GM23338 (cell line): ENCODE results near the gene ITIH3. TPM values are rescaled to one million over a fixed set of nuclear protein-coding genes. Genes with fewer than 3 reads are reported as not detected.

ENCODE experiments used
- ATAC-seq: fragments of 200-7000 bp; cut with Tn5 transposase; 3 replicates; pipeline ENCODE4 v1.9.1; 2020
- DNase-seq: peaks from one replicate; pipeline ENCODE4 v3.0.0-alpha.2; 2015; ENCODE audit warnings: low spot score
- H2AFZ ChIP-seq: fragments of 200-600 bp; sonication (generic); 2 replicates; pipeline ENCODE4 v1.8.0; 2016; ENCODE audit warnings: antibody characterized with exemption, mild to moderate bottlenecking, moderate library complexity
- H3F3A ChIP-seq: fragments of 200-600 bp; sonication (generic); replicated peaks from 2 replicates; pipeline ENCODE4 v1.8.0; 2017; ENCODE audit warnings: antibody characterized with exemption, mixed run types, low read depth
- H3K27ac ChIP-seq: fragments of 200-600 bp; sonication (generic); 2 replicates; pipeline ENCODE4 v1.6.1; 2016; ENCODE audit warnings: low read depth
- H3K27me3 ChIP-seq: fragments of 200-600 bp; sonication (generic); 2 replicates; pipeline ENCODE4 v1.8.0; 2016; ENCODE audit warnings: mild to moderate bottlenecking, mixed run types, moderate library complexity; ENCODE audit not compliant: insufficient read depth
- H3K36me3 ChIP-seq: fragments of 200-600 bp; sonication (generic); 2 replicates; pipeline ENCODE4 v1.8.0; 2016; ENCODE audit warnings: mild to moderate bottlenecking; ENCODE audit not compliant: insufficient read depth
- H3K4me1 ChIP-seq: fragments of 200-600 bp; sonication (generic); 2 replicates; pipeline ENCODE4 v1.8.0; 2016; ENCODE audit warnings: mild to moderate bottlenecking, moderate library complexity; ENCODE audit not compliant: insufficient read depth
- H3K4me2 ChIP-seq: fragments of 200-600 bp; sonication (generic); 2 replicates; pipeline ENCODE4 v1.7.1; 2017; ENCODE audit warnings: mixed run types
- H3K4me3 ChIP-seq: fragments of 200-600 bp; sonication (generic); 2 replicates; pipeline ENCODE4 v1.6.1; 2016; ENCODE audit warnings: mixed run types
- H3K79me2 ChIP-seq: fragments of 200-600 bp; sonication (generic); replicated peaks from 2 replicates; pipeline ENCODE4 v1.8.0; 2017; ENCODE audit warnings: mild to moderate bottlenecking; ENCODE audit not compliant: insufficient read depth
- H3K9me2 ChIP-seq: fragments of 200-600 bp; sonication (generic); 2 replicates; pipeline ENCODE4 v1.8.0; 2017; ENCODE audit not compliant: insufficient read depth
- H4K20me1 ChIP-seq: fragments of 200-600 bp; sonication (generic); replicated peaks from 2 replicates; pipeline ENCODE4 v1.8.0; 2017; ENCODE audit warnings: mild to moderate bottlenecking; ENCODE audit not compliant: insufficient read depth
- H3K27ac Mint-ChIP-seq: 2 replicates; pipeline ENCODE4 v1.8.0; 2020; ENCODE audit warnings: inconsistent platforms, mild to moderate bottlenecking, moderate library complexity, mixed read lengths
- H3K27me3 Mint-ChIP-seq: 3 replicates; pipeline ENCODE4 v1.8.0; 2022; ENCODE audit warnings: low read depth, mild to moderate bottlenecking, moderate library complexity, mixed read lengths, inconsistent platforms; ENCODE audit not compliant: insufficient read depth, poor library complexity
- H3K36me3 Mint-ChIP-seq: 3 replicates; pipeline ENCODE4 v1.8.0; 2021; ENCODE audit warnings: low read depth, mild to moderate bottlenecking, inconsistent platforms, moderate library complexity, mixed read lengths
- H3K4me1 Mint-ChIP-seq: 3 replicates; pipeline ENCODE4 v1.8.0; 2020; ENCODE audit warnings: mild to moderate bottlenecking, inconsistent platforms, mixed read lengths
- H3K4me3 Mint-ChIP-seq: 3 replicates; pipeline ENCODE4 v1.8.0; 2021; ENCODE audit warnings: moderate library complexity, mild to moderate bottlenecking, inconsistent platforms, mixed read lengths
- H3K9me3 Mint-ChIP-seq: 3 replicates; pipeline ENCODE4 v1.8.0; 2020; ENCODE audit warnings: moderate library complexity, mild to moderate bottlenecking, inconsistent platforms, mixed read lengths
- CREB1 ChIP-seq: fragments of 250-450 bp; sonication (Bioruptor Pico); IDR thresholded peaks from 2 replicates; pipeline ENCODE4 v1.5.0; 2020; ENCODE audit warnings: low read depth, mild to moderate bottlenecking, moderate library complexity
- CTCF ChIP-seq, 2 experiments: fragments of 200-600 bp in 1 of 2; sonication (generic) in 1 of 2; conservative IDR thresholded peaks; 2 replicates each; pipeline versions ENCODE4 v1.5.1 to v1.6.1; 2016 to 2017; ENCODE audit warnings: antibody characterized with exemption in 2 of 2, low read depth in 2 of 2, mild to moderate bottlenecking in 2 of 2, moderate library complexity in 1 of 2
- ETS1 ChIP-seq: IDR thresholded peaks from 2 replicates; pipeline ENCODE4 v1.6.1; 2016; ENCODE audit warnings: antibody characterized with exemption
- EZH2phosphoT487 ChIP-seq: fragments of 200-600 bp; sonication (generic); IDR thresholded peaks from one replicate; pipeline ENCODE4 v1.8.1; 2018; ENCODE audit warnings: antibody characterized with exemption; ENCODE audit not compliant: unreplicated experiment
- JUNB ChIP-seq: IDR thresholded peaks from one replicate; pipeline ENCODE4 v1.6.1; 2016; ENCODE audit warnings: antibody characterized with exemption; ENCODE audit not compliant: unreplicated experiment
- REST ChIP-seq: IDR thresholded peaks from one replicate; pipeline ENCODE4 v1.6.1; 2018; ENCODE audit warnings: antibody characterized with exemption; ENCODE audit not compliant: unreplicated experiment
- STAT1 ChIP-seq: IDR thresholded peaks from one replicate; pipeline ENCODE4 v1.6.1; 2016; ENCODE audit warnings: antibody characterized with exemption; ENCODE audit not compliant: unreplicated experiment
- ZNF114 ChIP-seq: fragments of 250-450 bp; sonication (Bioruptor Pico); IDR thresholded peaks from 2 replicates; pipeline ENCODE4 v1.5.0; 2020; ENCODE audit warnings: mild to moderate bottlenecking, moderate library complexity
- ZNF331 ChIP-seq: fragments of 250-450 bp; sonication (Bioruptor Pico); IDR thresholded peaks from 2 replicates; pipeline ENCODE4 v1.5.0; 2020; ENCODE audit warnings: low read depth, mild to moderate bottlenecking, moderate library complexity
- polyA plus RNA-seq: library from polyadenylated mRNA; unstranded; fragments of >200 nt; fragmentation: Nextera tagmentation; extraction: Ambion mirVana; gene quantifications from 2 replicates; pipeline ENCODE4 v1.2.1, GENCODE V29; 2016
- total RNA-seq: library from RNA; depleted of rRNA; stranded (reverse); fragments of >200 nt; shearing (Covaris generic); gene quantifications from 2 replicates; pipeline ENCODE4 v1.2.3, GENCODE V29; 2014

ITIH3 gene
- total and polyA plus RNA-seq, 2 experiments from 2014 or later, result not detected

GRCh38 chr3:52779837-52780585 is 14.6 kb upstream of the ITIH3 start (continued):
- TF ChIP-seq REST (no peak), CTCF (conservative IDR thresholded peaks at IDR 0.05; ENCODE audit: low read depth in 2 of 2) (no peak), ZNF331 (no peak), STAT1 (no peak), ZNF114 (CRISPR knock-in tag) (no peak), CREB1 (CRISPR knock-in tag) (no peak), JUNB (no peak), ETS1 (no peak)

GRCh38 chr3:52781741-52782140 is 12.9 kb upstream of the ITIH3 start:
- Histone ChIP-seq H3K27ac (no peak overlapping the region), H3K4me2 (no peak overlapping the region), H3K79me2 (no peaks in the 10 kb centered on the region), H3K27me3 (no peaks in the 10 kb centered on the region), H2AFZ (no peak overlapping the region), H3K4me1 (no peaks in the 10 kb centered on the region), H3K36me3 (no peaks in the 10 kb centered on the region), H3K9me2 (peaks cover 6% of the 10 kb centered on the region; the same call in 1 of the 2 replicates), H4K20me1 (no peaks in the 10 kb centered on the region), H3K4me3 (no peak overlapping the region), H3F3A (no peaks in the 10 kb centered on the region)
- no peaks in the 10 kb centered on the region; the same call in 2 of the 3 replicates for H3K36me3 Mint-ChIP-seq
- ATAC-seq, result no peak
- H3K4me1 Mint-ChIP-seq, result peaks cover 12% of the 10 kb centered on the region
- TF ChIP-seq REST, result no peak
- no peak for TF ChIP-seq CTCF (conservative IDR thresholded peaks at IDR 0.05; ENCODE audit: low read depth in 2 of 2)
- TF ChIP-seq JUNB, result no peak
- TF ChIP-seq ZNF114 (CRISPR knock-in tag), result no peak
- no peak for TF ChIP-seq CREB1 (CRISPR knock-in tag)
- no peak for TF ChIP-seq ZNF331
- no peak for TF ChIP-seq EZH2phosphoT487
- no peak overlapping the region for H3K4me3 Mint-ChIP-seq
- peaks cover 12% of the 10 kb centered on the region for H3K27me3 Mint-ChIP-seq
- no peak for DNase-seq
- H3K9me3 Mint-ChIP-seq, result peaks cover 2% of the 10 kb centered on the region; the same call in 1 of the 3 replicates
- no peak overlapping the region for H3K27ac Mint-ChIP-seq
